GM18868 (cell line): Measurements from ENCODE around the gene RABGAP1L.
"Not testable (repeated sequence)": the region's sequence is repeated elsewhere in the genome, so short reads cannot be mapped to it uniquely, and the experiment has no call there.

ENCODE experiments used
- ATAC-seq: cut with Tn5 transposase; IDR thresholded peaks from one replicate; pipeline ENCODE4 v1.9.1; 2021; ENCODE audit warnings: mild to moderate bottlenecking, moderate library complexity; ENCODE audit not compliant: unreplicated experiment

Gene RABGAP1L

GRCh38 chr1:174543421-174543820 is 384.1 kb downstream of the RABGAP1L start:
- not testable (repeated sequence) for ATAC-seq

GRCh38 chr1:174550296-174550695 is 391.0 kb downstream of the RABGAP1L start:
- no peak for ATAC-seq

- no peak for ATAC-seq
Measured at GRCh38 chr1:174556392-174556791, 397.1 kb downstream of the RABGAP1L start.

GRCh38 chr1:174568551-174568950 is 409.2 kb downstream of the RABGAP1L start:
- no peak for ATAC-seq

GRCh38 chr1:174569240-174569639 is 409.9 kb downstream of the RABGAP1L start:
- ATAC-seq: no peak

GRCh38 chr1:174572771-174573170 is 413.5 kb downstream of the RABGAP1L start:
- ATAC-seq: no peak

GRCh38 chr1:174576120-174576519 is 416.8 kb downstream of the RABGAP1L start:
- not testable (repeated sequence) for ATAC-seq

GRCh38 chr1:174577681-174578080 is 418.4 kb downstream of the RABGAP1L start:
- ATAC-seq: no peak

GRCh38 chr1:174580801-174581200 is 421.5 kb downstream of the RABGAP1L start:
- ATAC-seq: no peak

- no peak for ATAC-seq
Measured at GRCh38 chr1:174583316-174583715, 424.0 kb downstream of the RABGAP1L start.

- ATAC-seq: no peak
Measured at GRCh38 chr1:174584071-174584470, 424.8 kb downstream of the RABGAP1L start.

GRCh38 chr1:174588618-174589017 is 429.3 kb downstream of the RABGAP1L start:
- ATAC-seq: not testable (repeated sequence)

- no peak for ATAC-seq
Measured at GRCh38 chr1:174605198-174605597, 445.9 kb downstream of the RABGAP1L start.

GRCh38 chr1:174606471-174606870 is 447.2 kb downstream of the RABGAP1L start:
- ATAC-seq: no peak

GRCh38 chr1:174617905-174618304 is 458.6 kb downstream of the RABGAP1L start:
- ATAC-seq: not testable (repeated sequence)

- no peak for ATAC-seq
Measured at GRCh38 chr1:174623324-174624035, 464.2 kb downstream of the RABGAP1L start.

GRCh38 chr1:174626031-174627025 is 467.0 kb downstream of the RABGAP1L start:
- ATAC-seq: no peak

GRCh38 chr1:174637487-174637886 is 478.2 kb downstream of the RABGAP1L start:
- ATAC-seq: no peak

- ATAC-seq: no peak
Measured at GRCh38 chr1:174639461-174639860, 480.1 kb downstream of the RABGAP1L start.

GRCh38 chr1:174640783-174641182 is 481.5 kb downstream of the RABGAP1L start:
- no peak for ATAC-seq

GRCh38 chr1:174642393-174642792 is 483.1 kb downstream of the RABGAP1L start:
- no peak for ATAC-seq

GRCh38 chr1:174643206-174643605 is 483.9 kb downstream of the RABGAP1L start:
- no peak for ATAC-seq
